Right lobe of liver (tissue), 4 donors: ENCODE measurements around the gene TTC19.

Experiments
- POLR2A ChIP-seq: fragments of 450-650 bp; IDR thresholded peaks from one replicate; pipeline ENCODE4 v1.6.1; 2017; ENCODE audit warnings: antibody characterized with exemption, mild to moderate bottlenecking
- TF ChIP-seq, protein P1 (sequence below), 4 donors: fragments of 200-600 bp in 3 of 4; fragments of 450-650 bp in 1 of 4; IDR thresholded peaks; one replicate each; pipeline versions ENCODE4 v1.5.1 to v1.8.0; 2016 to 2022; ENCODE audit warnings: antibody characterized with exemption in 4 of 4, mild to moderate bottlenecking in 2 of 4
- donor health status: DM: no; HTN: no; CAD: no.
- donor health status: DM: no; HTN: no; CAD: no.
- donor health status: DM: no; HTN: yes; CAD: no.

DNA sequence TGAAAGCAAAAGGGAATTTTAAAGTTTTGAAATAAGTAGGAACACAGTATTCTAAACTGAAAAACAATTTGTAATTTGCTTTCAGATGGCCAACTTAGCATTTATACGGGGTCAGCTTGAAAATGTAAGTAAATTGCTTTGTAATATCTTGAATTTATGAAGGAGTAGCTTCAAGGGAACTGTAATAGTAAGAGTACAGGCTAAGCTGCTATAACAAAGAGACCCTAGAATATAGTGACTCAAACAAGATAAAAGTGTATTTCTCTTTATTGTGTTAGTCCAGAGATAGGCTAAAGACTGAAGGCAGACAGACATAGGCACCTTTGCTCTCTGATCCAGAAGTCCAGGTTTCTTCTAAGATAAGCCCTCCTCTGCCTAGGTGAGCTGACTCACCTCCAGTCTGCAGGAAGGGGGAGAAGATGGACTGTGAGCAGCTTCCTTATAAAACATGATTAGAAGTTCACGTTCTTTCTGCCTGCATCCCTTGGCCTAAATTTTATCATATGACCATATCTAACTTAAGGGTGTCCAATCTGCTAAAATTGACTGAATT, 3.2 kb downstream of the TTC19 start:
- TF ChIP-seq POLR2A = no peak
- TF ChIP-seq, protein P1, sequence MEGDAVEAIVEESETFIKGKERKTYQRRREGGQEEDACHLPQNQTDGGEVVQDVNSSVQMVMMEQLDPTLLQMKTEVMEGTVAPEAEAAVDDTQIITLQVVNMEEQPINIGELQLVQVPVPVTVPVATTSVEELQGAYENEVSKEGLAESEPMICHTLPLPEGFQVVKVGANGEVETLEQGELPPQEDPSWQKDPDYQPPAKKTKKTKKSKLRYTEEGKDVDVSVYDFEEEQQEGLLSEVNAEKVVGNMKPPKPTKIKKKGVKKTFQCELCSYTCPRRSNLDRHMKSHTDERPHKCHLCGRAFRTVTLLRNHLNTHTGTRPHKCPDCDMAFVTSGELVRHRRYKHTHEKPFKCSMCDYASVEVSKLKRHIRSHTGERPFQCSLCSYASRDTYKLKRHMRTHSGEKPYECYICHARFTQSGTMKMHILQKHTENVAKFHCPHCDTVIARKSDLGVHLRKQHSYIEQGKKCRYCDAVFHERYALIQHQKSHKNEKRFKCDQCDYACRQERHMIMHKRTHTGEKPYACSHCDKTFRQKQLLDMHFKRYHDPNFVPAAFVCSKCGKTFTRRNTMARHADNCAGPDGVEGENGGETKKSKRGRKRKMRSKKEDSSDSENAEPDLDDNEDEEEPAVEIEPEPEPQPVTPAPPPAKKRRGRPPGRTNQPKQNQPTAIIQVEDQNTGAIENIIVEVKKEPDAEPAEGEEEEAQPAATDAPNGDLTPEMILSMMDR (IDR thresholded peaks at IDR 0.05) = no peak
